HCT116 (cell line): ENCODE results near the gene KCTD17. TPM values are rescaled to one million over a fixed set of nuclear protein-coding genes. Genes with fewer than 3 reads are reported as not detected.

Experiments
- ATAC-seq: fragments of 200-7000 bp; cut with Tn5 transposase; 2 replicates; pipeline ENCODE4 v1.9.1; 2020; ENCODE audit warnings: mild to moderate bottlenecking, moderate library complexity
- BruUV-seq: library from RNA; stranded (reverse); fragments of 400-500 nt; replicated peaks from 2 replicates; lab custom pipeline; 2021; lab: Mats Ljungman, UMichigan
- CTCF ChIA-PET: fragments of 300-600 bp; sonication (Branson Sonifier 250); formaldehyde crosslinking; loops from one replicate; lab custom pipeline; 2021; ENCODE audit warnings: antibody characterized with exemption; lab: Charles Lee
- POLR2A ChIA-PET: fragments of 300-600, 350-600 bp; sonication (Branson Sonifier 250); formaldehyde crosslinking; loops from one replicate; lab custom pipeline; 2021; ENCODE audit warnings: antibody characterized with exemption; lab: Charles Lee
- RAD21 ChIA-PET, 2 experiments: fragments of 300-600 bp; sonication (Branson Sonifier 250); formaldehyde crosslinking; loops; one replicate each; lab custom pipeline; 2023; ENCODE audit warnings: low total read pairs in 2 of 2; ENCODE audit not compliant: uncharacterized antibody in 2 of 2, unreplicated experiment in 2 of 2, low non-redundant PET in 1 of 2; lab: Charles Lee
- DNase-seq: peaks from one replicate; pipeline ENCODE4 v3.0.0-alpha.2; 2010; ENCODE audit warnings: low read depth, low spot score
- H2AFZ ChIP-seq: fragments of 200-600 bp; shearing (Covaris generic), sonication (generic); 2 replicates; pipeline ENCODE4 v1.6.1; 2017; ENCODE audit warnings: low read depth, mixed run types, mixed read lengths, antibody characterized with exemption, low read length; ENCODE audit not compliant: poor library complexity, severe bottlenecking
- H3K27ac ChIP-seq: 2 replicates; pipeline ENCODE4 v1.5.1; 2012; ENCODE audit warnings: low read depth, low read length
- H3K27me3 ChIP-seq: fragments of 200-600 bp; sonication (generic); 2 replicates; pipeline ENCODE4 v1.6.1; 2016; ENCODE audit warnings: mixed run types, low read length, mixed read lengths; ENCODE audit not compliant: insufficient read depth
- H3K36me3 ChIP-seq, 2 experiments: fragments of 200-500 bp in 1 of 2; fragments of 200-600 bp in 1 of 2; sonication (Bioruptor generic) in 1 of 2; sonication (generic) in 1 of 2; 2 replicates each; pipeline versions ENCODE4 v1.5.1 to v1.6.1; 2014 to 2016; ENCODE audit warnings: low read length in 2 of 2, inconsistent platforms in 1 of 2, mixed read lengths in 1 of 2, mixed run types in 1 of 2; ENCODE audit not compliant: insufficient read depth in 2 of 2, control insufficient read depth in 1 of 2
- H3K4me1 ChIP-seq, 2 experiments: fragments of 200-600 bp in 1 of 2; sonication (generic) in 1 of 2; 2 replicates each; pipeline versions ENCODE4 v1.5.1 to v1.6.1; 2012 to 2017; ENCODE audit warnings: low read length in 2 of 2, inconsistent platforms in 1 of 2, mild to moderate bottlenecking in 1 of 2, mixed read lengths in 1 of 2, mixed run types in 1 of 2, moderate library complexity in 1 of 2; ENCODE audit not compliant: insufficient read depth in 2 of 2, control insufficient read depth in 1 of 2
- H3K4me2 ChIP-seq: fragments of 200-600 bp; sonication (generic); 2 replicates; pipeline ENCODE4 v1.6.1; 2017; ENCODE audit warnings: mixed run types, low read length, mixed read lengths
- H3K4me3 ChIP-seq, 2 experiments: fragments of 200-600 bp in 1 of 2; sonication (generic) in 1 of 2; replicated peaks in 1 of 2; 2 replicates each; pipeline ENCODE4 v1.5.1; 2011 to 2016; ENCODE audit warnings: low read length in 2 of 2, control low read depth in 1 of 2, low read depth in 1 of 2, mild to moderate bottlenecking in 1 of 2, mixed read lengths in 1 of 2, mixed run types in 1 of 2
- H3K79me2 ChIP-seq: fragments of 200-600 bp; sonication (generic); 2 replicates; pipeline ENCODE4 v1.6.1; 2017; ENCODE audit warnings: mild to moderate bottlenecking, mixed run types, low read length, moderate library complexity, mixed read lengths; ENCODE audit not compliant: insufficient read depth
- H3K9ac ChIP-seq: fragments of 200-600 bp; sonication (generic); 2 replicates; pipeline ENCODE4 v1.6.1; 2016; ENCODE audit warnings: low read length, mixed read lengths
- H3K9me2 ChIP-seq: fragments of 200-600 bp; sonication (generic), shearing (Covaris generic); 2 replicates; pipeline ENCODE4 v1.6.1; 2017; ENCODE audit warnings: mixed run types, mild to moderate bottlenecking, moderate library complexity; ENCODE audit not compliant: insufficient read depth
- H3K9me3 ChIP-seq, 2 experiments: fragments of 200-500 bp in 1 of 2; fragments of 200-600 bp in 1 of 2; sonication (Bioruptor generic) in 1 of 2; sonication (generic) in 1 of 2; 2 replicates each; pipeline ENCODE4 v1.6.1; 2014 to 2017; ENCODE audit warnings: low read length in 2 of 2, mixed read lengths in 2 of 2, inconsistent platforms in 1 of 2, low read depth in 1 of 2, mild to moderate bottlenecking in 1 of 2, mixed run types in 1 of 2, moderate library complexity in 1 of 2; ENCODE audit not compliant: control insufficient read depth in 1 of 2, insufficient read depth in 1 of 2
- H4K20me1 ChIP-seq: fragments of 200-600 bp; sonication (generic), shearing (Covaris generic); 2 replicates; pipeline ENCODE4 v1.6.1; 2017; ENCODE audit warnings: mixed run types, mild to moderate bottlenecking, moderate library complexity; ENCODE audit not compliant: insufficient read depth
- ELF1 ChIP-seq: IDR thresholded peaks from 2 replicates; pipeline ENCODE4 v1.6.1; 2012; ENCODE audit warnings: low read depth, borderline replicate concordance
- EZH2 ChIP-seq: fragments of 200-600 bp; sonication (generic); IDR thresholded peaks from 2 replicates; pipeline ENCODE4 v1.6.1; 2017; ENCODE audit warnings: antibody characterized with exemption, mixed run types
- EZH2phosphoT487 ChIP-seq: fragments of 200-600 bp; IDR thresholded peaks from 2 replicates; pipeline ENCODE4 v1.6.1; 2018; ENCODE audit warnings: antibody characterized with exemption, borderline replicate concordance
- POLR2A ChIP-seq: IDR thresholded peaks from 2 replicates; pipeline ENCODE4 v1.7.0; 2011; ENCODE audit warnings: borderline replicate concordance; ENCODE audit not compliant: insufficient read depth, insufficient read length; ENCODE audit errors: extremely low read depth
- POLR2AphosphoS5 ChIP-seq: IDR thresholded peaks from 2 replicates; pipeline ENCODE4 v1.6.1; 2011; ENCODE audit warnings: mild to moderate bottlenecking, low read depth, low read length, moderate library complexity
- RAD21 ChIP-seq: IDR thresholded peaks from 2 replicates; pipeline ENCODE4 v1.6.1; 2012; ENCODE audit warnings: low read depth, mild to moderate bottlenecking
- SIN3A ChIP-seq: IDR thresholded peaks from 2 replicates; pipeline ENCODE4 v1.6.1; 2012; ENCODE audit warnings: low read depth
- SP1 ChIP-seq: IDR thresholded peaks from 2 replicates; pipeline ENCODE4 v1.6.1; 2012; ENCODE audit warnings: low read depth
- ZNF274 ChIP-seq: fragments of 200-500 bp; sonication (Bioruptor generic); IDR thresholded peaks from 2 replicates; pipeline ENCODE4 v1.6.1; 2014; ENCODE audit warnings: mild to moderate bottlenecking, low read depth, low read length, inconsistent platforms
- intact Hi-C: fragments of 100-400 bp; cut with micrococcal nuclease; formaldehyde crosslinking; loops from 2 replicates; pipeline ENCODE4 v1.10.0; 2022
- total RNA-seq: library from RNA; stranded (reverse); gene quantifications from one replicate; pipeline ENCODE4 v1.2.1, GENCODE V29; 2021; ENCODE audit not compliant: unreplicated experiment
- TF ChIP-seq, protein P1 (sequence below): IDR thresholded peaks from 2 replicates; pipeline ENCODE4 v1.6.1; 2012
- TF ChIP-seq, protein P2 (sequence below): IDR thresholded peaks from 2 replicates; pipeline ENCODE4 v1.6.1; 2012

KCTD17 gene
- total RNA-seq, 1 experiment from 2014 or later, result 23.4 TPM

DNA sequence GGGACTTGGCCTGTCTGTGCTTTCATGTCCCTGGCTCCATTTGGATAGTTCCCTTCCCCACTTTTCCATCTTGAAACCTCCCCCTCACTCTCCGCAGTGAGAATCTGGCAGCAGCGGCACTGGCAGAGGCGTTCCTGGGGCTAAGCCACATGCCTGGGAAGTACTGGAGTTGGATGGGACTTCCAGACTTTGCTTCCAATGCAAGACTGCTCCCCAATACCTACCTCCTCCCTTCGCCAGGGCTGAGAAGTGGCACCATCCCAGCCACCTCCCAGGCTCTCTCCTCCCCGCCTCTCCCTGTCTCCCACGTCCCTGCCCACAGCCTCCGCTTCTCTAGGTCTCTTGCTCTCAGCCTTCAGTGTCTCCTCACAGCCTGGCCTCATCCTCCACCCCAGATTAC lies 48.9 kb upstream of the KCTD17 start:
- no peaks in the 10 kb centered on the region for H3K79me2 ChIP-seq
- no peaks in the 10 kb centered on the region for H3K27me3 ChIP-seq
- H3K4me1 ChIP-seq, result peaks cover 17 to 29% of the 10 kb centered on the region in 2 experiments
- intact Hi-C loops, result no loop called here
- POLR2A ChIA-PET, result no interaction called here
- no peak for TF ChIP-seq RAD21
- no peak for TF ChIP-seq SP1
- TF ChIP-seq POLR2A, result no peak
- TF ChIP-seq ZNF274, result no peak
- TF ChIP-seq, protein P1, sequence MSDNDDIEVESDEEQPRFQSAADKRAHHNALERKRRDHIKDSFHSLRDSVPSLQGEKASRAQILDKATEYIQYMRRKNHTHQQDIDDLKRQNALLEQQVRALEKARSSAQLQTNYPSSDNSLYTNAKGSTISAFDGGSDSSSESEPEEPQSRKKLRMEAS, result no peak
- no peak overlapping the region for H2AFZ ChIP-seq
- CTCF ChIA-PET, result no interaction called here
- H4K20me1 ChIP-seq, result no peaks in the 10 kb centered on the region
- no peaks in the 10 kb centered on the region for H3K36me3 ChIP-seq
- no peak overlapping the region for H3K4me3 ChIP-seq
- ATAC-seq (no peak), DNase-seq (no peak)
- H3K4me2 ChIP-seq, result no peak overlapping the region
- no TSS peak for BruUV-seq
- no peaks in the 10 kb centered on the region for H3K9me2 ChIP-seq
- RAD21 ChIA-PET, result no interaction called here
- H3K9ac ChIP-seq, result no peak overlapping the region
- H3K27ac ChIP-seq, result no peak overlapping the region
- H3K9me3 ChIP-seq, result peaks cover 0 to 4% of the 10 kb centered on the region in 2 experiments; a peak in 2 of 4 replicates

DNA sequence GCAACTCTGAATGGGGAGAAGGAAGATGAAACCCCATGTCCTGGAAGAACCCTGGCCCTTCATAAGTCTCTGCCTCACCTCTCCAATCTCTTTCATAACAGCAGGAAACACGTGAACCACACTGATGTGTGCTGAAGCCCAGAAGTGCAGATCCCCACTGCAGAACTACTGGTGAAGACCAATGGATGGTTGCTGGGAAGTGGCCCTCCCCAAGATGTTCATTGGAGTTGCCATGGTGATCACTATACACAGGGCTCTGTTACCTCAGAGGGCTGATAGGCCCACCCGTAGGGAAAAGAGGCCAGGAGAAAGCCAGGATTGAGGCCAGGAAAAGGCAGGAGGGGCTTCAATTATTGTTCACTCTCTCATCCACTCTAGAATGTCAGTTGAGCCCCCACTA lies 43.9 kb upstream of the KCTD17 start:
- H4K20me1 ChIP-seq, result no peaks in the 10 kb centered on the region
- ChIA-PET POLR2A (no interaction called here), RAD21 (no interaction called here), CTCF (no interaction called here)
- no peak overlapping the region for H3K27ac ChIP-seq
- no peak for ATAC-seq
- no peaks in the 10 kb centered on the region for H3K79me2 ChIP-seq
- H3K4me3 ChIP-seq, result no peak overlapping the region
- no peak for TF ChIP-seq EZH2phosphoT487
- TF ChIP-seq RAD21, result no peak
- no peak for TF ChIP-seq EZH2
- no peak for TF ChIP-seq ZNF274
- TF ChIP-seq, protein P2, sequence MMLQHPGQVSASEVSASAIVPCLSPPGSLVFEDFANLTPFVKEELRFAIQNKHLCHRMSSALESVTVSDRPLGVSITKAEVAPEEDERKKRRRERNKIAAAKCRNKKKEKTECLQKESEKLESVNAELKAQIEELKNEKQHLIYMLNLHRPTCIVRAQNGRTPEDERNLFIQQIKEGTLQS, result no peak
- no peak for TF ChIP-seq POLR2AphosphoS5
- no peak for TF ChIP-seq ELF1
- TF ChIP-seq, protein P1, result no peak
- no peak for TF ChIP-seq SIN3A
- DNase-seq, result no peak
- no TSS peak for BruUV-seq
- H3K9me3 ChIP-seq, result peaks cover 0 to 4% of the 10 kb centered on the region in 2 experiments; a peak in 2 of 4 replicates
- H3K9ac ChIP-seq, result no peak overlapping the region
- intact Hi-C loops, result no loop called here
- no peak overlapping the region for H3K4me2 ChIP-seq
- H3K27me3 ChIP-seq, result no peaks in the 10 kb centered on the region
- H3K36me3 ChIP-seq, result no peaks in the 10 kb centered on the region
- no peaks in the 10 kb centered on the region for H3K9me2 ChIP-seq
- no peak overlapping the region for H2AFZ ChIP-seq
- peaks cover 2 to 8% of the 10 kb centered on the region in 2 experiments; a peak in 2 of 4 replicates for H3K4me1 ChIP-seq
